Renal cortex interstitium (tissue), 11 donors: ENCODE results near the gene SUSD6. TPM values are rescaled to one million over a fixed set of nuclear protein-coding genes. Genes with fewer than 3 reads are reported as not detected.
"Not testable (repeated sequence)": the region's sequence is repeated elsewhere in the genome, so short reads cannot be mapped to it uniquely, and the experiment has no call there.

Source experiments
- DNase-seq, 11 donors: peaks; one replicate each; pipeline ENCODE4 v3.0.0-alpha.2; 2013; ENCODE audit warnings: low read depth in 9 of 11, low spot score in 4 of 11; ENCODE audit errors: extremely low read depth in 1 of 11
- polyA plus RNA-seq, 3 donors: library from polyadenylated mRNA; unstranded; fragments of 120-200 nt; gene quantifications; one replicate each; pipeline ENCODE4 v1.2.1, GENCODE V29; 2013; ENCODE audit not compliant: insufficient read length in 3 of 3

The SUSD6 gene
- polyA plus RNA-seq, 3 donors = 19.4 to 22.8 (median 19.8) TPM

DNA sequence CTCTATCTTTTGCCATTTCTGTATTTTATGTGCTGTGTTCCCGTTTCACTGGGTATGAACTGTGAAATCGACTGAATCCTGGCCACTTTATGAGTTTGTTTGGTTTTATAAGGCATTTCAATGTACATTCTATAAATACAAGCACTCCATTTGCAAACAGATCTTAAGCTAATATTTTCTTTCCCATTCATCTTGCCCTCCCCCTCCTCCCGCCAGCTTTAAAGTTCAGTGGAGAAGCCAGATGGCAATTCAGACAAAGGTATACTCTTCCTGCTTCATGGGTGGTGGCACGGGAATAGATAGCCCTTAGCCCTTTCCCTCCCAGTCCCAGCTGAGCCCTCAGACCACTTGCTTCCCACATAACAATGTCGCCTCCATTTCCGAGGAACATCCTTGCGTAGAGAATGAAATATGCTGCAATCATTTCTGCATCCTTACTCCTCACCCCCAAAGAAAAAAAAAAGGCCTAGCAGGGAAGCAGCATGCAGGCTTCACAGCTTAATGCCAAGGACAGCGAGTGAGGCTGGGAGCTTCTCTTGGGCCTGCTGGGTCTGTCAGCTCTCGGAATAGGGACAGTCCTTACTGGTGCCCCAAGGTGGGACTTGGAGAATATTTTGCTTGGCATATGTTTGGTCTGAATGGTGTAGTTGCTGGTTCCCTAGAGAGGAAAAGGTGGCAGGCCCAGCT, 102.7 kb downstream of the SUSD6 start:
- DNase-seq = no peak

DNA sequence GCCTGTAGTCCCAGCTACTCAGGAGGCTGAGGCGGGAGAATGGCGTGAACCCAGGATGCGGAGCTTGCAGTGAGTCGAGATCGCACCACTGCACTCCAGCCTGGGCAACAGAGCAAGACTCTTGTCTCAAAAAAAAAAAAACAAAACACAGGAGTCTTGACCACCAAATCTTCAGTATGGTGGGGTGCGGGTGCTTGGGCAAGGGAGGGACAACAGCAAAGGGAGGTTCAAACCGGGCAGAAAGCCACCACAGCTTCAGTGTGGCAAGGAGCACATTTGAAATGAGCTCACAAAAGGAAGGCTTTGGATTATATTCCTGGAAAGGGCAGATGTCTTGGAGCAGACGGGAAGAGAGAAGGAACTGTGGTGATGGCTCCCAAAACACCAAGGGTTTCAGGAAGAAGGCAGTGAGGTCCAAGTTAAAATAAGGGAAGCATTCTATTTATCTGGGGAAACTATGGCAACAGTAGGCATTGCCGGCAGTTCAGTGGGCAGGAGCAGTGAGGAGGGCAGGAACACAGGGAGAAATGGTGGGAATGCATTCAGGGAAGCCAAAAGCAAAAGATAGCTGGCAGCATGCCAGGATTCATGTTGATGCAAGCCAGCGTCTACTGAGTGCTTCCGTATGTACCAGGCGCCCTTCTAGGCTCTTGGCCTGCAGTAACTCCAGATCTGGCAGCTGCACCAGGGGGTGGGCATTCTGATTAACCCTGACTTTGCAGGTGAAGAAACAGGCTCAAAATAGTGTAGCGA, 104.5 kb downstream of the SUSD6 start:
- DNase-seq = no peak

DNA sequence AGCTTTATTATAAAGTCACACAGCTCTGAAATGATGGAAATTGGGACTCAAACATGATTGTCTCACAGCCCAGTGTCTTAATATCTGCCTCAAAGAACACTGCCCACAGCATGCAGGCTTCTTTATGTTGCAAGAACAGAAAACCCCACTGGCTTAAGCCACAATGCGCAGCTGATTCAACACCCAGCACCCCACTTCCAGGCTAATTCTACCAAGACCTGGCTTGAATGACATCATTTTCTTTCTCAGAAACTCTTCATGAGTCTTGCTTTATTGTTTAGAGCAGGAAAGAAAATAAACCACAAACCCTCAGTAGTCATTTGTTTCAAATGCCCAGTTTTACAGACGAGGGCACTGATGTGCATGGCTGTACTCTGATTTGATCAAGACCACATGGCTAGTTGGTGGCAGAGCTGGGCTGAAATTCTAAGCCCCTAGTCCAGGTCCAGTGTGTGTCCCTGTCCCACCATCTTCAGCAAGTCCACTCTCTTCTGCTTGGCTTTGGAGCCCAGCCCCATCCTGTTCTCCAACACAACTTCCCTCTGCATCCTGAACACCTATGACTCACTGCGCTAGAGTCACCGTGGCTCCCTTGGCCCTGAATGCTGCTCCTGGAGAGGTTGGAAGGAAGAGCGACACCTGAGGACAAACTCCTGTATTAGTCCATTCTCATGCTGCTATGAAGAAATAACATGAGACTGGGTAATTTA, 105.2 kb downstream of the SUSD6 start:
- no peak for DNase-seq

DNA sequence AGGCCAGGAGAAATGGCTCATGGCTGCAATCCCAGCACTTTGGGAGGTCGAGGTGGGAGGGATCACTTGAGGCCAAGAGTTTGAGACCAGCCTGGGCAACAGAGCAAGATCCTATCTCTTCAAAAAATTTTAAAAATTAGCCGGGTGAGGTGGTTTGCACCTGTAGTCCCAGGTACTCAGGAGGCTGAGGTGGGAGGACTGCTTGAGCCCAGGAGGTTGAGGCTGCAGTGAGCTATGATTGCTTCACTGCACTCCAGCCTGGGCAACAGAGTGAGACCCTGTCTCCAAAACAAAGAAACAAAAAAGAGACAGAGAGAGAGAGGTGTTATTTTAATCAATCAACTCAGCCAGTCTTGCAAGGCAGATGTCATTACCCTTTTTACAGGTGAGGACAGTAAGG, 107.2 kb downstream of the SUSD6 start:
- not testable (repeated sequence) for DNase-seq

- DNase-seq = no peak
Observed at GRCh38 chr14:69719501-69719951, 108.1 kb downstream of the SUSD6 start.

- DNase-seq = no peak
Observed at GRCh38 chr14:69720912-69721311, 109.5 kb downstream of the SUSD6 start.

DNA sequence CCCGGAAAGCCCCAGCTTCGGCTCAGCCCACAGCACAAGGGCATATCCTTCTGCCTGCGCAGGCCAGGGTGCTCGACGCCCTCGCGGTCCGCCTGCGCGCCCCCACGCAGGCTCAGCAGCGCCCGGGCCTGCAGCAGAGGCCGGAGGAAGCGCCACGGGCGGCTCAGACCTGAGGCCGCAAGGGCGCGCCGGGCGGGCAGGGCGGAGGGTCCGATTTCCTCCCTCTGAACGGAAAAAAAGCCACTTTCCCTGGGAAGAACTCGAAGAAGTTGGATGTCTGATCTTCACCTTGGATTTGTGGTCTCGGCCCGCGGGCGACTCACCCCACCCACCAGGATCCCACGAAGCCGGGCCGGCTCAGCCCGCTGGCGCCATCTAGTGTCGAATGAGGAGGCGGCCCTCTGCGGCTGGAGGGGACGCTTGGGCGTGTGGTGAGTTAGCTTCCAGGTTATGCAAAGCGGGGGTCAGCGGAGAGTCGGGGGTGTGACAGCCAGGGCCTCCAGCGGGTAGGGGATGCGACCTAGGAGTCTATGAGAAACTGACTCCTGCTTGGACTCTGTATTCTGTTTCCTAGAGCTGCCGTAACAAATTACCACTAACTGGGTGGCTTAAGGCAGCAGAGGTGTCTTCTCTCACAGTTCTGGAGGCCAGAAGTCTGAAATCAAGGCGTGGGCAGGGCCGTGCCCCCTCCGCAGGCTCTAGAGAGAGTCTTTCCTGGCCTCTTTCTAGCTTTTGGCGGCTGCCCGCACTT, 115.5 kb downstream of the SUSD6 start:
- DNase-seq = peak in 5 of 11 donors; percentile 65 to 78 (median 76)

GRCh38 chr14:69727860-69728259, 116.5 kb downstream of the SUSD6 start:
- DNase-seq = no peak

GRCh38 chr14:69731919-69732598, 120.7 kb downstream of the SUSD6 start:
- not testable (repeated sequence) for DNase-seq

GRCh38 chr14:69736405-69736804, 125.0 kb downstream of the SUSD6 start:
- DNase-seq = not testable (repeated sequence)

DNA sequence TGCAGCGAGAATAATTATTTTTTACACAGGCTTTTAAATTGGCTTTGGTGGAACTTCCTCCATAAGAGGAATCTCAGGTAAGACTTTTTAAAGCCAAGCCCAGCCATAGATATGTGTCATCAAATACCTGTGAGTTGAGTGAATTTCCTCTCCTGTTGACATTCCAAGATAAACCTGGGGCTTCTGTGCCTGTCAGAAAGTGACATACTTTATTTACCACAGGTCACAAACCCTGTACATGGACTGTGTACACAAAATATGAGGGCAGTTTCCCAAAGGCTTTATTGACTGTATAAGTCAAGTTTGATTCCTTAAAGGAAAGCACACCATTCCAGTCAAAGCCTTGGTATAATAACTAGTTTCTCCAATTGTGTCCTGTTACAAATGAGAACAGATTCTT, 129.7 kb downstream of the SUSD6 start:
- no peak for DNase-seq

DNA sequence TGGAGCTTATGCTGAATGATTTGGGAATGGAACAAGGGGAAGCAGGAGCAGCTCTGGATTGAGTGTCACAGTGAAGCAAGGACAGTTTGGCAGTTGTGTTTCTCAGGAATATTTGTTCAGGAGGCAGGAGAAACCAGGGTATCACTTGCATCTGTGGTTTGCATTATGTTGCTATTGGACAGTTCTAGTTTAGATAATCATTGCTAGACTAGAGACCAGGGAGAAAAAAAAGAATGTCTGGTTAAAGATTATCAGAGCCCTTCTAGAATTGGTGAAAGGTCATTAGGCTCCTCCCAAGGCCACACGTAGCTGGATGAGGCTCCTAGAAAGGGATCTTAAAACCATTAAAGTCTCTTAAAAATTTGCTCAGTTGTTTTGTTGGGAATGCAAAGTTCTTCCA, 138.6 kb downstream of the SUSD6 start:
- peak in 1 of 11 donors; percentile 50 for DNase-seq

GRCh38 chr14:69750495-69750894, 139.1 kb downstream of the SUSD6 start:
- no peak for DNase-seq

DNA sequence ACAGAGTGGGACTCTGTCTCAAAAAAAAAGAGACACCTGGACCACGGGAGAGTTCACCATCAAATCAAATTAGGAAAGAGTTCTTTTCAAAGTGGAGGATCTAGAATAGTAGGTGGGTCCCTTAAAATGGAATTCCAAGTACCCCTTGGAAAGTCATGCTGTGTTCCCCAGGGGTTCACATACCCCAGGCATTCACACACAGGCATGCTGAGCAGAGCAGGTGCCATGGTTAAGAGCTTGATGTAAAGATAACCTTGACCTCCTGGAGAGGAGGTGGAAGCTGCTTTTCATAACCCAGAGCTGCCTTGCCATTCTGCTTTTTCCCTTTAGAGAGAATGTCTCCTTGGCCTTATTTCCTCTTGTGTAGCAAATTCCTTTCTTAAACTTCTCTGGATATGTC, 141.4 kb downstream of the SUSD6 start:
- no peak for DNase-seq

GRCh38 chr14:69753860-69754259, 142.5 kb downstream of the SUSD6 start:
- DNase-seq = no peak

DNA sequence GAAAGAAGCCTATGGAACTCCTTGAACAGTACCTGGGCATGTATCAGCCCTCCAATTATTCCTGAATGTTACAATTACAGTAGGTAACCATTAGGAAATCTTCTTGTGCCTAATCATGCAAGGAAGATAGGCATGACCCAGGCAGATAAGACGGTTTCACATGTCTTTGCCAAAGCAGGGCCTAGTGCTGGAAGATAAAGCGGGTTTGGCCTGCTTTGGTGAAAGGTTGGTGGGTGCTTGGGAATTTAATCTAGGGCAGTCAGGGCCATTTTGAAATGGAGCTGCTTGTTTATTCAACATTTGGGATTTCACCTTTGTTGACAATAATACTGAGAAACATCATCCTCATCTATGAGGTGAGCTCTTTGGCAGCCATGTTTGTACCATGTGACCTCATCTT, 143.1 kb downstream of the SUSD6 start:
- DNase-seq = no peak

DNA sequence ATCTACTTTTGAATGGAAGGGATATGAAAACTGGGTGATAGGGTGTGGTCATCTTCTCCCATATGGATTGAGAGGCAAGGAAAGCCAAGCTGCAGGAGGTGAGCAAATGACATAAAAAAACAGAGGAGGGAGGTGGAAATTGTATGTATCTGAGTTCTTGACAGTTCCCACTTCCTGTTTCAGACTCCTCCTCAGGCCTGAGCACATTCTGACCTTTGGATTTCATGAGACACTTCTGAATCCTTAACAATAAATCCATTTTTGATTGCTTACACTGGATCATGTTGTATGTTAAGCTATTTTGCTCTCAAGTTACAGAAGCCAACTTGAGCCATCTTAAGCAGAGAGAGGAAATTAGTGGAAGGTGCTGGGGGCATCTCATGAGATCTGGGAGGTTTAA, 143.9 kb downstream of the SUSD6 start:
- DNase-seq = no peak

DNA sequence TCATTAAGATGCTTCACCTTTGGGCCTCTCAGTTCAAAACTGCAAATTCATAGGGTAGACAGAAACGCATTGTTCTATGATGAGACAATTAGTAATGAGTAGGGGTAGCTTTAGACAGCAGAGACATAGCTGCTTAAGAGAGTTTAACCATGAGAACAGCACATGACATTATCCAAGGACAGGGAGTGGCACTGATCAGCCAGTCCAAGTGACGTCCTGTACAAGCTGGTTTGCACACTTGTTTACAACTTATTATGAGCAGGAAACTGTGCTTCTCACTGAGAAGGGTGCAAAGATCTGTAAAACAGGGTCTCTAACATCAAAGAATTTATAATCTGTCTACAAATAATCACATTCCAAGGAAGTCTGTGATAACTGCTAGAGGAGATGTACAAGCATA, 144.4 kb downstream of the SUSD6 start:
- no peak for DNase-seq

- DNase-seq = no peak
Observed at GRCh38 chr14:69756298-69756697, 144.9 kb downstream of the SUSD6 start.
